BJ (cell line): ENCODE measurements around the gene IGSF6. TPM values are rescaled to one million over a fixed set of nuclear protein-coding genes. Genes with fewer than 3 reads are reported as not detected.
"Not testable (repeated sequence)": the region's sequence is repeated elsewhere in the genome, so short reads cannot be mapped to it uniquely, and the experiment has no call there.

Experiments used
- CTCF ChIA-PET: fragments of 350-600 bp; formaldehyde crosslinking; extraction: SDS; loops from one replicate; lab custom pipeline; 2021; ENCODE audit warnings: antibody characterized with exemption, inconsistent platforms; lab: Yijun Ruan, JAX
- POLR2A ChIA-PET: fragments of 300-600 bp; sonication (Branson Sonifier 250); formaldehyde crosslinking; extraction: SDS; loops from one replicate; lab custom pipeline; 2021; ENCODE audit warnings: antibody characterized with exemption; lab: Charles Lee
- DNase-seq: peaks from one replicate; pipeline ENCODE4 v3.0.0-alpha.2; 2011; ENCODE audit warnings: low read depth
- H3K27me3 ChIP-seq: 2 replicates; pipeline ENCODE4 v1.6.0; 2011; ENCODE audit warnings: low read length; ENCODE audit not compliant: control insufficient read depth, insufficient read depth
- H3K36me3 ChIP-seq: 2 replicates; pipeline ENCODE4 v1.5.1; 2011; ENCODE audit warnings: low read length; ENCODE audit not compliant: control insufficient read depth, insufficient read depth
- H3K4me3 ChIP-seq: 2 replicates; pipeline ENCODE4 v1.5.1; 2011; ENCODE audit warnings: low read depth, mild to moderate bottlenecking, control low read depth, low read length
- polyA plus RNA-seq: library from polyadenylated mRNA; depleted of rRNA; stranded (reverse); fragments of >200 nt; gene quantifications from 2 replicates; pipeline ENCODE4 v1.2.3, GENCODE V29; 2011
- TF ChIP-seq, protein P1 (sequence below): IDR thresholded peaks from 2 replicates; pipeline ENCODE4 v1.5.1; 2011; ENCODE audit warnings: low read depth, mild to moderate bottlenecking, control low read depth, inconsistent platforms, low read length, moderate library complexity; ENCODE audit not compliant: insufficient read depth

The IGSF6 gene
- polyA plus RNA-seq, 1 experiment = not detected

DNA sequence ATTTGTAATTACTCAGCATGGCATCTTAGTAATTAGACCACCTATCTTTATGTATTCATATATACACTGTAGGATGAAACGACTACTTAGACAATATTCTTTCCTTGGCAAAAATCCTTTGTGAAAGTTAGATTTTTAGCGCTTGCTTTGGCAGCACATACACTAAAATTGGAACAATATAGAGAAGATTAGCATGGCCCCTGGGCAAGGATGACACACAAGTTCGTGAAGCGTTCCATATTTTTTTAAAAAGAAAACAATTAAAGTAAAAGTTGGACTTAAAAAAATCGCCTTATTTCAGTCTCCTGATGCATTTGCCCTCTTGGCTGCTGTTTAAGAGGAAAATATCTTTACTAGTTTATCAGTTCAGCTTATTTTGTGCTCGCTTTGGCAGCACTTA, 10.5 kb downstream of the IGSF6 start:
- DNase-seq = no peak
- Histone ChIP-seq H3K27me3 (no peaks in the 10 kb centered on the region), H3K36me3 (peaks cover 1% of the 10 kb centered on the region), H3K4me3 (no peak overlapping the region)
- ChIA-PET POLR2A (no interaction called here), CTCF (interaction anchor here (0.6 to 6.8 kb wide), 5 partner anchors 12 to 62 kb away, joined by 4 to 64 read pairs (median 6); no protein-coding TSS in a partner anchor)
- TF ChIP-seq, protein P1, sequence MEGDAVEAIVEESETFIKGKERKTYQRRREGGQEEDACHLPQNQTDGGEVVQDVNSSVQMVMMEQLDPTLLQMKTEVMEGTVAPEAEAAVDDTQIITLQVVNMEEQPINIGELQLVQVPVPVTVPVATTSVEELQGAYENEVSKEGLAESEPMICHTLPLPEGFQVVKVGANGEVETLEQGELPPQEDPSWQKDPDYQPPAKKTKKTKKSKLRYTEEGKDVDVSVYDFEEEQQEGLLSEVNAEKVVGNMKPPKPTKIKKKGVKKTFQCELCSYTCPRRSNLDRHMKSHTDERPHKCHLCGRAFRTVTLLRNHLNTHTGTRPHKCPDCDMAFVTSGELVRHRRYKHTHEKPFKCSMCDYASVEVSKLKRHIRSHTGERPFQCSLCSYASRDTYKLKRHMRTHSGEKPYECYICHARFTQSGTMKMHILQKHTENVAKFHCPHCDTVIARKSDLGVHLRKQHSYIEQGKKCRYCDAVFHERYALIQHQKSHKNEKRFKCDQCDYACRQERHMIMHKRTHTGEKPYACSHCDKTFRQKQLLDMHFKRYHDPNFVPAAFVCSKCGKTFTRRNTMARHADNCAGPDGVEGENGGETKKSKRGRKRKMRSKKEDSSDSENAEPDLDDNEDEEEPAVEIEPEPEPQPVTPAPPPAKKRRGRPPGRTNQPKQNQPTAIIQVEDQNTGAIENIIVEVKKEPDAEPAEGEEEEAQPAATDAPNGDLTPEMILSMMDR = no peak

DNA sequence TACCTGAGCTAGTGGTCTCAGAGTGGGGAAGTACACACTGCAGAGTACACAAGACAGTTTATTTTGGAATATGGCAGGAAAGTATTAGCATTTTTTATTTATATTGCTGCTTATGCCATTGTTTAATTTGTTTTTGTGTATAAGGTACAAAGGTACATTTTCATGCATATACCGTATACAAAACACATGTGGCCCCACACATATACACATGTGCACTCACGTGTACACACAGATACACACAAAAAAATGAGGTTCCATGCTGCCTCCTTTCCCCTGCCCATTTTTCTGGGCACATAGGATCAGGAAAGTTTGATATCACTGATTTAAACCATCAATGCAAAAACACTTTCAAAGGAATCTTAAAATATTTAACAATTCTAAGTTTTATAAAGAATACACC, 12.9 kb downstream of the IGSF6 start:
- H3K4me3 ChIP-seq = no peak overlapping the region
- ChIA-PET CTCF (interaction anchor here (0.6 to 6.8 kb wide), 9 partner anchors 10 to 111 kb away, joined by 3 to 64 read pairs (median 5); no protein-coding TSS in a partner anchor), POLR2A (interaction anchor here (0.5 kb wide), 1 partner anchor 11 kb away, joined by 5 read pairs; no protein-coding TSS in a partner anchor)
- TF ChIP-seq, protein P1 = no peak
- DNase-seq = no peak
- no peaks in the 10 kb centered on the region for H3K27me3 ChIP-seq
- H3K36me3 ChIP-seq = peaks cover 1% of the 10 kb centered on the region

DNA sequence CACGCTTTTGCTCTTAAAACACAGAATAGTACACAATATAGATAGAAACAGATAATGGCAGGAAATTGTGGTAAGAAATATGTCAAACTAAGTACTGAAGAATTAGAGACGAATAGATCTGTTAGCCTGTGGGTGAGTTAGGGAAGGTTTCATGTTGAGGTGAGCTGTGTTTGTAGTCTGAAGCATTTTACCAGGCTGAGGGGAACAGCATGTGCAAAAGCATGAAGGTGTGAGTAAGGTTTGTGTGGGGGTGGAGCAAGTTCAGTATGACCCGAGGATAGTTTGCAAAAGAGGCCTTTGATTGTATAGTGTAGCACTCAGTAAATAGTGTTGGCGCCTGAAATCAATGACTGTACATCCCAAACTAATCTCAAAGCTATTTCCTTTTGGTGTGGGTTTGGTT, 13.8 kb downstream of the IGSF6 start:
- Histone ChIP-seq H3K36me3 (no peaks in the 10 kb centered on the region; the same call in 1 of the 2 replicates), H3K4me3 (no peak overlapping the region), H3K27me3 (no peaks in the 10 kb centered on the region)
- TF ChIP-seq, protein P1 = no peak
- POLR2A ChIA-PET = no interaction called here
- DNase-seq = no peak
- CTCF ChIA-PET = interaction anchor here (0.6 to 6.8 kb wide), 6 partner anchors 9 to 73 kb away, joined by 3 to 64 read pairs (median 3); no protein-coding TSS in a partner anchor

DNA sequence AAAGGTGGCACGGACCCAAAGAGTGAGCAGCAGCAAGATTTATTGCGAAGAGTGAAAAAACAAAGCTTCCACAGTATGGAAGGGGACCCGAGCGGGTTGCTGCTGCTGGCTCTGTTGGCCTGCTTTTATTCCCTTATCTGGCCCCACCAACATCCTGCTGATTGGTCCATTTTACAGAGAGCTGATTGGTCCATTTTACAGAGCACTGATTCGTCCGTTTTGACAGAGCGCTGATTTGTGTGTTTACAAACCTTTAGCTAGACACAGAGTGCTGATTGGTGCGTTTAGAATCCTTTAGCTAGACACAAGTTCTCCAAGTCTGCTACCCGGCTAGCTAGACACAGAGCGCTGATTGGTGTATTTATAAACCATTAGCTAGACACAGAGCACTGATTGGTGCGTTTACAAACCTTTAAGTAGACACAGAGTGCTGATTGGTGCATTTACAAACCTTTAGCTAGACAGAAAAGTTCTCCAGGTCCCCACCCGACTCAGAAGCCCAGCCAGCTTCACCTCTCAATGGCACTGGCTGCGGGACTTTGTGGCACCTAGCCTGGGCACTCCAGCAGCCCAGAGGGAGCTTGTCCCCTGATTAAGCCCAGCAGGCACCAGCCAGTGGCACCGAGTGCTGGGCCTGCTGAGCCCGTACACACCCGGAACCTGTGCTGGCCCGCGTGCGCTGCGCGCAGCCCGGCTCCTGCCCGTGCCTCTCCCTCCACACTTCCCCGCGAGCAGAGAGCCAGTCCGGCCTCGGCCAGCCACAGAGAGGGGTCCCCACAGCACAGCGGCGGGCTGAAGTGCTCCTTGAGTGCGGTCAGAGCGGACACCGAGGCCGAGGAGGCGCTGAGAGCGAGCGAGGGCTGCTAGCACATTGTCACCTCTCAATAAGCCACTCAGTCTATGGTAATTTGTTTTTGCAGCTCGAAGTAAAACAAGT, 15.1 kb downstream of the IGSF6 start:
- ChIA-PET POLR2A (no interaction called here), CTCF (interaction anchor here (0.9 to 2.3 kb wide), 3 partner anchors 20 to 54 kb away, joined by 4 to 7 read pairs (median 6); no protein-coding TSS in a partner anchor)
- H3K27me3 ChIP-seq = no peaks in the 10 kb centered on the region
- no peak for DNase-seq
- no peak overlapping the region for H3K4me3 ChIP-seq
- TF ChIP-seq, protein P1 = no peak
- no peaks in the 10 kb centered on the region; the same call in 1 of the 2 replicates for H3K36me3 ChIP-seq

DNA sequence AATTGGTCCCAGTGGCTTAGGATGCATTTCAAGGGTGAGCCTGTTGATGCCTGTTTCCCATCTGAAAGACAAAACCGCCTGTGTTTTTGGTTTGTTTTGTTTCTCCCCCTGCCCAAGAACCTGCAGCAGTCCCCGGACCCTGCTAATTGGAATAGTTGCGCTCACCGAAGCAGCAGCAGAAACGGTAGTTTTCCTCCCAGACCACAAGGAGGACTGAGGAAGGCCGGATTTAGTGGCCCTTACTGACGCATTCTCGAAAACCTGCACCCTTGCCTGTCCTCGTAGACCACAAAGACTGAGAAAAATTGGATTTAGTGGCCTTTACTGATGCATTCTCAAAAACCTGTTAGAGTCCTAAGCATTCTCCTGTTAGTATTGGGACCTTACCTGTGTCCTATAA, 16.7 kb downstream of the IGSF6 start:
- H3K36me3 ChIP-seq, DNase-seq, POLR2A ChIA-PET, H3K4me3 ChIP-seq, H3K27me3 ChIP-seq: not testable (repeated sequence)
- CTCF ChIA-PET = interaction anchor here (2.3 kb wide), 1 partner anchor 53 kb away, joined by 6 read pairs; no protein-coding TSS in a partner anchor
